MM.1S (cell line): Measurements from ENCODE around the gene MAPK8IP2.
A peak's percentile ranks its signal among the peaks of the same experiment; 100 is the strongest.

ENCODE experiments used
- DNase-seq: peaks from one replicate; pipeline ENCODE4 v3.0.0-alpha.2; 2015
- H2AFZ ChIP-seq: fragments of 300-600 bp; sonication (generic); 2 replicates; pipeline ENCODE4 v1.6.0; 2016; ENCODE audit warnings: antibody characterized with exemption, low read length
- H3F3A ChIP-seq: fragments of 300-600 bp; sonication (generic); 2 replicates; pipeline ENCODE4 v1.6.1; 2016; ENCODE audit warnings: mild to moderate bottlenecking, antibody characterized with exemption, low read length, moderate library complexity, mixed read lengths; ENCODE audit not compliant: insufficient read depth
- H3K27ac ChIP-seq: fragments of 300-600 bp; sonication (generic); 2 replicates; pipeline ENCODE4 v1.5.1; 2016; ENCODE audit warnings: mild to moderate bottlenecking, low read length
- H3K27me3 ChIP-seq: fragments of 300-600 bp; sonication (generic); replicated peaks from 2 replicates; pipeline ENCODE4 v1.6.0; 2016; ENCODE audit warnings: low read length; ENCODE audit not compliant: insufficient read depth
- H3K36me3 ChIP-seq: fragments of 300-600 bp; sonication (generic); replicated peaks from 2 replicates; pipeline ENCODE4 v1.6.1; 2016; ENCODE audit warnings: mild to moderate bottlenecking, low read length, mixed read lengths; ENCODE audit not compliant: insufficient read depth
- H3K4me1 ChIP-seq: fragments of 300-600 bp; sonication (generic); 2 replicates; pipeline ENCODE4 v1.6.1; 2016; ENCODE audit warnings: low read length, mixed read lengths
- H3K4me2 ChIP-seq: fragments of 300-600 bp; sonication (generic); 2 replicates; pipeline ENCODE4 v1.6.0; 2016; ENCODE audit warnings: low read depth, low read length
- H3K4me3 ChIP-seq: fragments of 300-600 bp; sonication (generic); 2 replicates; pipeline ENCODE4 v1.5.1; 2016; ENCODE audit warnings: low read length, mixed read lengths
- H3K79me2 ChIP-seq: fragments of 300-600 bp; sonication (generic); 2 replicates; pipeline ENCODE4 v1.6.1; 2016; ENCODE audit warnings: mixed run types, low read length, mixed read lengths
- H3K9ac ChIP-seq: fragments of 300-600 bp; sonication (generic); 2 replicates; pipeline ENCODE4 v1.6.1; 2016; ENCODE audit warnings: low read length, mixed read lengths
- H3K9me2 ChIP-seq: fragments of 300-600 bp; sonication (generic); replicated peaks from 2 replicates; pipeline ENCODE4 v1.6.1; 2016; ENCODE audit warnings: mild to moderate bottlenecking, low read length, mixed read lengths; ENCODE audit not compliant: insufficient read depth
- H3K9me3 ChIP-seq: fragments of 300-600 bp; sonication (generic); replicated peaks from 2 replicates; pipeline ENCODE4 v1.6.1; 2016; ENCODE audit warnings: mild to moderate bottlenecking, low read length, mixed read lengths; ENCODE audit not compliant: insufficient read depth
- H4K20me1 ChIP-seq: fragments of 300-600 bp; sonication (generic); 2 replicates; pipeline ENCODE4 v1.6.1; 2016; ENCODE audit warnings: mild to moderate bottlenecking, low read length, moderate library complexity, mixed read lengths; ENCODE audit not compliant: insufficient read depth
- EZH2 ChIP-seq: fragments of 300-600 bp; sonication (generic); optimal IDR thresholded peaks from 2 replicates; pipeline ENCODE3; 2017; ENCODE audit warnings: low read depth, mild to moderate bottlenecking, antibody characterized with exemption, low read length, mixed read lengths
- EZH2phosphoT487 ChIP-seq: fragments of 300-600 bp; sonication (generic); IDR thresholded peaks from 2 replicates; pipeline ENCODE4 v1.6.1; 2018; ENCODE audit warnings: antibody characterized with exemption, low read length
- TF ChIP-seq, protein P1 (sequence below): fragments of 300-600 bp; sonication (generic); IDR thresholded peaks from 2 replicates; pipeline ENCODE4 v1.5.1; 2016; ENCODE audit warnings: antibody characterized with exemption, low read length, mixed read lengths

Gene MAPK8IP2

DNA sequence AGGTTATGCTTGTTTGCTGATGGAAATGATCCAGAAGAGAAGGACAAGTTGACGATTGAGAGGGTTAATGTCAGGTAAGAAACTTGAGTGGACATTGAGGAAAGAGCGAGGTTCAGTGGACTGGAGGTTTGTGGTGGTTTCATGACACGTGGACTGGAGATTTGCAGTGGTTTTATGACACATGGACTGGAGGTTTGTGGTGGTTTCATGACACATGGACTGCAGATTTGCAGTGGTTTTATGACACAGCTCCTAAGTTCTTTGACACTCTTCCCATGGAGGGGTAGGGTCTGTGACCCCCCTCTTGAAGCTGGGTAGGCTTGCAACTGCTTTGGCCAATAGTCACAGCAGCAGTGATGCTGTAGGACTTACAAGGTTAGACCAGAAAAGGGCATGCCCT lies 5.4 kb upstream of the MAPK8IP2 start:
- no peak overlapping the region for H3K27ac ChIP-seq
- DNase-seq, result no peak
- no peak overlapping the region for H2AFZ ChIP-seq
- TF ChIP-seq, protein P1, sequence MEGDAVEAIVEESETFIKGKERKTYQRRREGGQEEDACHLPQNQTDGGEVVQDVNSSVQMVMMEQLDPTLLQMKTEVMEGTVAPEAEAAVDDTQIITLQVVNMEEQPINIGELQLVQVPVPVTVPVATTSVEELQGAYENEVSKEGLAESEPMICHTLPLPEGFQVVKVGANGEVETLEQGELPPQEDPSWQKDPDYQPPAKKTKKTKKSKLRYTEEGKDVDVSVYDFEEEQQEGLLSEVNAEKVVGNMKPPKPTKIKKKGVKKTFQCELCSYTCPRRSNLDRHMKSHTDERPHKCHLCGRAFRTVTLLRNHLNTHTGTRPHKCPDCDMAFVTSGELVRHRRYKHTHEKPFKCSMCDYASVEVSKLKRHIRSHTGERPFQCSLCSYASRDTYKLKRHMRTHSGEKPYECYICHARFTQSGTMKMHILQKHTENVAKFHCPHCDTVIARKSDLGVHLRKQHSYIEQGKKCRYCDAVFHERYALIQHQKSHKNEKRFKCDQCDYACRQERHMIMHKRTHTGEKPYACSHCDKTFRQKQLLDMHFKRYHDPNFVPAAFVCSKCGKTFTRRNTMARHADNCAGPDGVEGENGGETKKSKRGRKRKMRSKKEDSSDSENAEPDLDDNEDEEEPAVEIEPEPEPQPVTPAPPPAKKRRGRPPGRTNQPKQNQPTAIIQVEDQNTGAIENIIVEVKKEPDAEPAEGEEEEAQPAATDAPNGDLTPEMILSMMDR, result no peak
- TF ChIP-seq EZH2phosphoT487 (no peak), EZH2 (no peak)
- H3K36me3 ChIP-seq, result no peaks in the 10 kb centered on the region
- no peaks in the 10 kb centered on the region for H3K9me2 ChIP-seq
- no peak overlapping the region for H3K9ac ChIP-seq
- H3K4me3 ChIP-seq, result no peak overlapping the region
- H3K27me3 ChIP-seq, result peaks cover 59% of the 10 kb centered on the region
- no peaks in the 10 kb centered on the region for H4K20me1 ChIP-seq
- no peak overlapping the region for H3K4me2 ChIP-seq
- H3K4me1 ChIP-seq, result no peaks in the 10 kb centered on the region
- no peaks in the 10 kb centered on the region for H3K9me3 ChIP-seq
- no peaks in the 10 kb centered on the region for H3K79me2 ChIP-seq
- no peaks in the 10 kb centered on the region for H3F3A ChIP-seq

DNA sequence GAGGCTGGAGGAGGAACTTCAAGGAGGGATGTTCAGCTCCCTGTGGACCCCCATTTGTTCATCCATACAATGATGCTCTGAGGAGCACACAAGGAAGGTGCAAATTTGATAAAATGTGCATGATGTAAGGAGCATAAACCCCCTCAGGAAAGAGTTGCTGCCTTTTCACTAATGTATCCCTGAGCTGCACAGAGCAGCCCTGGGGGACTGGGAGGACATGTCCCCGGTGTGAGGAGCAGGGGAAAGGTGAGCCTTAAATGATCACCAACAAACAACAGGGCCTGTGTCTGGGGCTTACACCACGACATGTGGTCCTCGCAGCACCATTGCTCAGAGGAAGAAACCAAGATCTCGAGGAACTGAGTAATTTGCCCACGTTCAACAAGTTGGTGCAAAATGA lies 3.5 kb upstream of the MAPK8IP2 start:
- no peaks in the 10 kb centered on the region for H3K4me1 ChIP-seq
- no peaks in the 10 kb centered on the region for H3K9me3 ChIP-seq
- H3K27ac ChIP-seq, result no peak overlapping the region
- TF ChIP-seq EZH2 (no peak), EZH2phosphoT487 (no peak)
- TF ChIP-seq, protein P1, result no peak
- DNase-seq, result no peak
- H3K9ac ChIP-seq, result no peak overlapping the region
- H3K27me3 ChIP-seq, result peaks cover 60% of the 10 kb centered on the region
- no peaks in the 10 kb centered on the region for H4K20me1 ChIP-seq
- no peaks in the 10 kb centered on the region for H3K36me3 ChIP-seq
- H3K9me2 ChIP-seq, result no peaks in the 10 kb centered on the region
- no peak overlapping the region for H3K4me3 ChIP-seq
- no peak overlapping the region for H3K4me2 ChIP-seq
- H2AFZ ChIP-seq, result no peak overlapping the region
- no peaks in the 10 kb centered on the region for H3K79me2 ChIP-seq
- no peaks in the 10 kb centered on the region for H3F3A ChIP-seq

DNA sequence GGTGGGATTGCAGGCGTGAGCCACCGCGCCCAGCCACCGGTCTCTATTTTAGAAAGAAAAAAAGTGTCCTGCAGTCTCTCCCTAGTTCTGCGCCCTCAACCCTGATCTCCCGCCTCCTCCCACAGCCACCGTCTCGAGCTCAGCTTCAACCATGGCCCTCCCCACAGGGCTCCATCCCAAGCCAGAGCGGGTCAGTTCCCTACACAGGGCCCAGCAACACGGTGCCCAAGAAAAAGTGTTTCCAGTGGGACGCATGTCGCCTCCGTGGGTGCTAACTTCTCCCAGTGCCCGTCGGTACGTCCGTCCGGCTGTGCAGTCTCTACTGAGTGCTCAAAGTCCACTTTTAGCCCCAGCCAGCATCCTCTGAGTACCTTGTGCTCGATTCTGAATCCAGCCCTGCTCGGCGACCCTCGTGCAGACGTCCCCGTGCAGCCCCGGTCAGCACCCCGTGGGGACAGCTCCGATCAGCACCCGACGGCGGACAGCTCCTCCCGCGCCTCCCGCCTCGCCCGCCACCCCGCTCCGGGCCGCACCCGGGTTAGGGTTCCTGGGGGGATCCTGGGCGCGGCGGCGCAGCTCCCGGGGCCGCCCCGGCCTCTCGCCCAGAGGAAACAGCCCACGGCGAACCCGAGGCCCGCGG lies 657 bp upstream of the MAPK8IP2 start:
- H3K36me3 ChIP-seq, result no peaks in the 10 kb centered on the region
- no peak overlapping the region for H3K27ac ChIP-seq
- TF ChIP-seq EZH2 (no peak), EZH2phosphoT487 (no peak)
- TF ChIP-seq, protein P1, result no peak
- no peaks in the 10 kb centered on the region for H3K9me3 ChIP-seq
- H3K9me2 ChIP-seq, result no peaks in the 10 kb centered on the region
- H3K79me2 ChIP-seq, result no peaks in the 10 kb centered on the region
- H4K20me1 ChIP-seq, result no peaks in the 10 kb centered on the region
- peaks cover 81% of the 10 kb centered on the region for H3K27me3 ChIP-seq
- no peak overlapping the region for H3K4me3 ChIP-seq
- H3K9ac ChIP-seq, result no peak overlapping the region
- H3F3A ChIP-seq, result no peaks in the 10 kb centered on the region
- peak; percentile 29 for DNase-seq
- no peak overlapping the region for H3K4me2 ChIP-seq
- no peak overlapping the region for H2AFZ ChIP-seq
- no peaks in the 10 kb centered on the region for H3K4me1 ChIP-seq
